SU-DHL-6 (cell line): Measurements from ENCODE around the gene CARMIL1.

Experiments
- CTCF ChIP-seq: fragments of 200-600 bp; sonication (generic); IDR thresholded peaks from one replicate; pipeline ENCODE4 v1.5.1; 2017; ENCODE audit warnings: antibody characterized with exemption, mild to moderate bottlenecking, low read length, moderate library complexity; ENCODE audit not compliant: insufficient read depth, poor library complexity, severe bottlenecking
- EZH2phosphoT487 ChIP-seq: fragments of 200-600 bp; sonication (generic), shearing (Covaris generic); conservative IDR thresholded peaks from 2 replicates; pipeline ENCODE4 v1.6.1; 2018; ENCODE audit warnings: mild to moderate bottlenecking, antibody characterized with exemption, low read length, moderate library complexity, mixed read lengths

- TF ChIP-seq CTCF (no peak), EZH2phosphoT487 (no peak)
Observed at GRCh38 chr6:25350573-25350972, 71.4 kb downstream of the CARMIL1 start.
